HK-2 (cell line): ENCODE measurements around the gene MYH7.
A peak's percentile ranks its signal among the peaks of the same experiment; 100 is the strongest.

Experiments
- DNase-seq: peaks from one replicate; pipeline ENCODE4 v3.0.0-alpha.2; 2018; ENCODE audit not compliant: unreplicated experiment

MYH7 gene

GRCh38 chr14:23447361-23448350, 12.2 kb upstream of the MYH7 start:
- no peak for DNase-seq

DNA sequence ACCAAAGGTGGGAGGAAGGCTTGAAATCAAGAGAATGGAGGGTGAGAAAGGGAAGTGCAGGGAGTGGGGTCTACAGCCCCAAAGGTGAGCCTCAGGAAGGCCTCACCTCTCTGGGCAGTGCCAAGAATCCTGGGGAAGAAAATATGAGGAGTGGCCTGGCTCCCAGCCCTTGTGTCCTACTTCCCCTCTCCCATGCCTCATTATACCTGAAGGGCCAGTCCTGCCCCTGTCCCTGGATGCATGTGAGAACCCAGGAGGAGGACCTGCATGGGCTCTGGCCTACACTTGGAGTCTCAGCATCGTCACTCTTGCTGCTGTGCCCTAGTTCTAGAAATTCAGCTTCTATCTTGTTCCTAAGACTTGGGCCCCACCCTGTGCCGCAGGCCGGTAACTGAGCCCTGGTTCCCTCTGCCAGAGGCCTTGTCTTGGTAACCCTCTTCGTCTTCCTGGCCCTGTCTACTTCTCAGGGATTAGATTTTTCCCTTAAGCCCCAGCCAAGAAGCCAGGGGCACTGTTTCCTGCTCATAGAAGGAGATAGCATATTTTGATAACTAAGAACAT, 10.9 kb upstream of the MYH7 start:
- DNase-seq, result no peak

GRCh38 chr14:23445773-23446172, 10.3 kb upstream of the MYH7 start:
- no peak for DNase-seq

GRCh38 chr14:23444314-23444713, 8.9 kb upstream of the MYH7 start:
- DNase-seq, result no peak

- no peak for DNase-seq
These were observed 8.4 kb upstream of the MYH7 start for GRCh38 chr14:23443881-23444280.

DNA sequence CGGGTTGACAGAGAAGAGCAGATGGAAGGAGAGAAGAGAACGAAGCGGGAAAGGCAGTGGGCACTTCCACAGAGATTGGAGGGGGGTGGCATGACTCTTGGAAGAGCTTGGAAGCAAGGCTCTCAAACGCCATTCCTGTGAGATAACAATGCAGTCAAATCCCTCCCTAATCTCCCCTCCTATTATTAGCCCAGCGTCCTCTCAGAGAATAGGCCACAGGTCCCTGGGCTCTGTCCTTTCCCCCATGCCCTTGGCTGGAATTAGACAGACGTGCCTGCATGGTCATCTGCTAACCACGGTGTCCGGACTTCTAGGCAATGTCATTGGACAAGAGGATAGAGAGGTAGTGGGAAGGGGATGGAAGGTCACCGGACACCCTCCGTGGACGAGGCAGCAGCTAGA, 8.0 kb upstream of the MYH7 start:
- no peak for DNase-seq

DNA sequence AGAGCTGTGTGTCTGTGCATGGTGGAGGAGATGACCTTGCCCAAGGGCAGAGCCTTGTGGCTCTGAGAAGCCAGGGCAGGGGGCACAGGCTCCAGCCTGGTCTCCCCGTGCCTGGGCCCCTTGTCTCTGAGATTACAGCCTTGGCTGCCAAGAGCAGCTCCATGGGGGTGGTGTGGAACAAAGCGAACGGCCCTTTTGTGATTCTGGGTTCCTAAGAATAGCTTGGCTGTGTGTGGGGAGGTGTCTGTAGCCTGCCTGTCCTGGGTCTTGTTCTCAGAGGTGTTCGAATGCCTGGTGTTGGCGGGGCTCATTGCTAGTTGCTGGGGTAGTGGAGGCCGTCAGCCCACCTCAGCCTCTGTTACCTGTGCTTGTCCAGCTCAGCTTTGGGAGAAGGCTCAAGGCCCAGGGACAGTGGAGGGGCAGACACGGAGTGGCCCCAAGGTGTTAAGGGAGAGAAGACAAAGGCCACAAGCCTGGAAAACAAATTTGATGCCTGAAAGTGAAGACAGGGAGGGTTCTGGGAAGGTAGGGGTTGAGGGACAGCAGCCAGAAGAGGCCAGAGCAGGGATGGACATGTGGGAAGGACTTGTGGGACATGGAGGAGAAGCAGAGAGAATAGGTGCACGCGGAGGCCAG, 7.4 kb upstream of the MYH7 start:
- no peak for DNase-seq

DNA sequence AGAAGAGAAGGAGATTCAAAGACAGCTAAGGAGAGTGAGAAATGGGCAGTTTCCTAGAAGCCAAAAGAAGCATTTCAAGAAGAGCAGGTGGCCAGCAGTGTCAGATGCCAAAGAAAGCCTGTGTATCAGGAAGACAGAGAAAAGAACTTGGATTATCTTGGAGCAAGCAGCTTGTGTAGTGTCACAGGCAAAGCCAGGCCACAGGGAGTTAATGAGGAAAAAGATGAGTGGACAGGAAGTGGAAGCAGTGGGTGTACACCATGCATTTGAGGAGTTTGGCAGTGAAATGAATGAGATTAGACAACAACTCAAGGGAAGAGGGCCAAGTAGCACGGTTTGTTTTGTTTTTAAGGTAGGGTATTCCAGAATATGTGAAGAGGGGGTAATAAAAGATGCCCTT, 5.6 kb upstream of the MYH7 start:
- DNase-seq, result no peak

- DNase-seq, result no peak
These were observed 3.8 kb upstream of the MYH7 start for GRCh38 chr14:23439107-23439835.

- DNase-seq, result no peak
These were observed 2.9 kb upstream of the MYH7 start for GRCh38 chr14:23438101-23438971.

DNA sequence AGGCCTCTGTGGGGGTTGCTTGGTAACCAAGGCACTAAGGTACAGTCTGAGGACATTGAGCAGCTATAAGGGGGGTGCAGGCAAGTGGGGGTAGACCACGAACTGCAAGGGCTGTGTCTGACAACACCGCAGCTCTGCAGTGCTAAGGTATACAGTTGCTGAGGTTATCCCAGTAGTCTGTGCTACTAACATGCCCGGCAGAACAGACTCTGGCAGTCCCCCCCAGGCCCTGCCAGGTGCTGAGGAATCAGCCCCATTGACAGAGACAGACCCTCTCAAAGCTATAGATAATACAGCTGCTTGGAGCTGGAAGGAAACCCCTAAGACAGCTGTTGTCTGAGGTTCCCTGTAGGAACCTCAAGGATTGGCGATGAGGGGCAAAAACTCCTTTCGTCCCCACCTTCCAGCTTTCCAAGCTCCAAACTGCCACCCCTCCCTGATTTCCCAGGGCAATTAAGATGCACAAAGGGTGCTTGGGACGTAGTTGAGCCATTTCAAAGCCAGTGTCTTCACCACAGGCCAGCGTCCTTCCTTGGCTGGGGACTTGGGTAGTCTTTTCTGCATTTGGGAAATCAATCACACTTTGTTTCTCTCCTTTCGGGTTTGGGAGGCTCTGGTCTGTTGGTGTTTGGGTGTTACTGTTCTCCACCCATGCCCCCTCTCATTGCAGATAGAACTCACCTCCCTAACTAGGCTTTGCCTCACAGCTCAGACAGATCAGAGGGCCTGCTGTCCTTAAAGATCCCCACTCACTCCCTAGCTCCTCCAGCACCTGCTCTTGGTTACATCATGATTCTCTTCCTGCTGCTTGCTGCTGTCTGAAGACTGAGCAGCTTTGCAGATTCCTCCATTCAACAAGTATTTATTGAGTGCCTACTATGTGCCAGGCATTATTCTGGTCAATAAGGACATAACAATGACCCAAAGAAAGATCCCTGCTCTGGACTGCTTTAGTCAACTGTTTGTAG, 2.0 kb upstream of the MYH7 start:
- DNase-seq, result no peak

- no peak for DNase-seq
These were observed 1.1 kb upstream of the MYH7 start for GRCh38 chr14:23436327-23437132.

DNA sequence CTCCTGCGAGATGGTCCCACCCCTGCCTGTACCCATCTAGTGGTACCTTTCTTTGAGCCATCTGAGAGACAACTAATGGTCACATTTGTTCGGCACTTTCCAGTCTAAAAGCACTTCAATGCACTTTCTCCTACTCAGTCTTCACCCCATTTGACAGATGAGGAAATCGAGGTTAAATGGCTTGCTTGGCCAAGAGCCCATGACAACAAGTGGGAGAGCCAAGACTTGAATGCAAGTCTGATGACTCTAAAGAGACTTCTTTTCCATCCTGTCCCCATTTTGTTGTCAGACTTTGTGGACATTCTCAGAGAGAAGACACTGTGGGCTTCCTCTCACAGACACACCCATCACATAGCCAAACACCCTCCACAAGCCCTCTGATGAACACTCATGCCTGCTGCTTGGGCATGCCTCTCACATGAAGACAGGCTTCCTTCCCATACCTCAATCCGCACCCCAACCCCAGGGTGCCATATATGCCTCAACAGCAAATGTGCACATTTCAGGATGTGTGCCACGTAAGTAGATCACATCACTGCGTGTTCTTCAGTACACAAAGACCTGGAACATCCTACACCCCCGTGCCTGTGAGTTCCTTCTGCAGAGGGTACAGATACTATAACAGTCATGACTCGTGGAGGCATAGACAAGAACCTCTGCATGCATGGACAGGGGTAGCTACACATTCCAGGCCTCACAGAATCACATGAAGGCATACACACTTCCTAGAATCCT, 805 bp downstream of the MYH7 start:
- DNase-seq, result no peak

- no peak for DNase-seq
These were observed 2.0 kb downstream of the MYH7 start for GRCh38 chr14:23433457-23433856.

- no peak for DNase-seq
These were observed 2.5 kb downstream of the MYH7 start for GRCh38 chr14:23432946-23433345.

DNA sequence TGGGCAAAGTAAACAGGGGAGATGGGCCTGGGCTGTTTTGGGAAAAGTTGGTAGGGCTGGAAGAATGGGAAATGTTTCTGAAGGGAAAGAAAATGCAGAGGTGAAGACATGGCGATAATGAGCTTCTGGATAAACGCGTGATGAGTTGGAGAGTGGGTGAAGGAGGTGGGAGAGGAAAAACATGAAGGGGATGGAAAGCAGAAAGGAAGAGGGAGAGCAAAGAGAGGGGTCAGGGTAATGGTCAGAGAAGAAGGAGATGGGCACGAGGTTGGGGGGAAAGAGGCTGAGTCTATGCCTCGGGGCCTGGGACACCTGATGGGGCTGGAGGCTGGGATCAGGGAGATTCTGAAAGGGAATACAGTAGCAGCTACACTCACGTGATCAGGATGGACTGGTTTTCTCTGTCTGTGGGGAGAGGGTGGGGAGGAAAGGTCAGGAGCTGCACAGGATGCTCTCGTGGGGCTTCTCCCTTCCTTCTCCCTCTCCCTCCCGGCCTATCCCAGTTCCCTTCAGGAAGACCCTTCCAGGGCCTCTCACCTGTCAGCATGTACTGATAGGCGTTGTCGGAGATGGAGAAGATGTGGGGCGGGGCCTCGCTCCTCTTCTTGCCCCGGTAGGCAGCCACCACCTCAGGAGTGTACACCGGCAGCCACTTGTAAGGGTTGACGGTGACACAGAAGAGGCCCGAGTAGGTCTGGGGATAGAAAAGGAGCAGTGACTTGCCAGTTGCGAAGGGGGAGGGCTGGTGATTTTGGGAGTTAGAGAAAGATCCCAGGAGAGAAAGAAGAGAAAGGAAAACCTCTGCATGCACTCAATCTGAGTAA, 3.1 kb downstream of the MYH7 start:
- DNase-seq, result no peak

DNA sequence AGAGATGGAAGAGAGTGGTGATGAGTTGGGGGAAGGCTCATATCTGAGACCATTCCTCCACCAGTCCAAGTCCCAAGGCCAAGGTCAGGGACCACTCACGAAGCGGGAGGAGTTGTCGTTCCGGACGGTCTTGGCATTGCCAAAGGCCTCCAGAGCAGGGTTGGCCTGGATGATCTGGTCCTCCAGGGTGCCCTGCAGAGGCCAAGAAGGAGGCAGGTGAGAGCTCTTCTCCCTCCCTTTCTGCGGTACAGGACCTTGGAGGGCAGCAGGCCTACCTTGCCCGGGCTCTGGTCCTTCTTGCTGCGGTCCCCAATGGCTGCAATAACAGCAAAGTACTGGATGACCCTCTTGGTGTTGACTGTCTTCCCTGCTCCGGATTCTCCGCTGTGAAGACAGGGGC, 4.0 kb downstream of the MYH7 start:
- no peak for DNase-seq

DNA sequence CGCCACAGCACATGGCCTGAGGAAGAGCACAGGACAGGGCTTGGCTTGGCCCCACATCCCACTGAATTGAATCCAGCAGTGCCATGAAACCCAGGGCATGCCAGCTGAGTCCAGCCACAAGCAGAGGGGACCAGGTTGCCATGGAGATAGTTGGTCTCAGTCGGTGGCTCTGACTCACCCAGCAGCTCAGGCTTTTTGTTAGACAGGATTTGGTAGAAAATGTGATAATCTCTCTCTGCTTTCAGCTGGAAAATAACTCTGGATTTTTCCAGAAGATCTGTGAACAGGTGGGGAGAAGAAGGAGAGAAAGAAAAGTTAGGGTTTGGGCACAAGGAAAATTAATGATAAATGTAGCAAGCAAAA, 4.8 kb downstream of the MYH7 start:
- DNase-seq, result peak; percentile 16
